Prostate gland (tissue), 2 donors: ENCODE data around the gene STRN3. TPM values are rescaled to one million over a fixed set of nuclear protein-coding genes. Genes with fewer than 3 reads are reported as not detected.

ENCODE experiments used
- DNase-seq: peaks from one replicate; pipeline ENCODE4 v3.0.0-alpha.2; 2019; ENCODE audit warnings: low spot score
- H3K27ac ChIP-seq, 2 donors: fragments of 200-600 bp; sonication (generic); 2 replicates each; pipeline ENCODE4 v1.5.1; 2017 to 2019
- H3K27me3 ChIP-seq: fragments of 200-600 bp; sonication (generic); replicated peaks from 2 replicates; pipeline ENCODE4 v1.5.1; 2019; ENCODE audit not compliant: insufficient read depth
- H3K36me3 ChIP-seq, 2 donors: fragments of 200-600 bp; sonication (generic); 1 replicate in 1 of 2; 2 replicates in 1 of 2; pipeline versions ENCODE4 v1.5.1 to v1.8.1; 2017 to 2019
- H3K4me1 ChIP-seq: fragments of 200-600 bp; sonication (generic); replicated peaks from 2 replicates; pipeline ENCODE4 v1.5.1; 2019
- H3K4me3 ChIP-seq, 2 donors: fragments of 200-600 bp; sonication (generic); 2 replicates each; pipeline ENCODE4 v1.5.1; 2017 to 2019
- H3K9me3 ChIP-seq: fragments of 200-600 bp; sonication (generic); 2 replicates; pipeline ENCODE4 v1.5.1; 2017
- POLR2A ChIP-seq: fragments of 450-650 bp; IDR thresholded peaks from one replicate; pipeline ENCODE4 v1.6.1; 2016; ENCODE audit warnings: antibody characterized with exemption, mild to moderate bottlenecking
- POLR2AphosphoS5 ChIP-seq: sonication (generic); formaldehyde crosslinking; IDR thresholded peaks from one replicate; pipeline ENCODE4 v1.6.1; 2017; ENCODE audit warnings: antibody characterized with exemption
- WGBS: methylation state at CpG from one replicate; pipeline ENCODE4 v1.1.5; 2018; 5-methylcytosine and 5-hydroxymethylcytosine counted together
- intact Hi-C: fragments of 100-400 bp; cut with DNase I; formaldehyde crosslinking; loops from one replicate; pipeline ENCODE4 v1.14.2; 2022
- total RNA-seq, 2 donors: library from RNA; depleted of rRNA; stranded (reverse); fragments of >200 nt; gene quantifications; one replicate each; pipeline ENCODE4 v1.1.0, GENCODE V29; 2016
- TF ChIP-seq, protein P1 (sequence below), 4 experiments: fragments of 200-600 bp in 2 of 4; fragments of 450-650 bp in 2 of 4; sonication (generic) in 2 of 4; IDR thresholded peaks; 1 replicate in 3 of 4; 2 replicates in 1 of 4; pipeline ENCODE4 v1.5.1; 2016 to 2019; ENCODE audit warnings: antibody characterized with exemption in 4 of 4, mild to moderate bottlenecking in 2 of 4, moderate library complexity in 2 of 4

STRN3 gene
- total RNA-seq, 2 donors from 2014 or later = 25.6 to 40.5 TPM

GRCh38 chr14:31022386-31022785, 3.8 kb downstream of the STRN3 start:
- intact Hi-C loops = no loop called here
- no peaks in the 10 kb centered on the region for H3K27me3 ChIP-seq
- no peak overlapping the region for H3K4me3 ChIP-seq
- no peaks in the 10 kb centered on the region for H3K9me3 ChIP-seq
- no peaks in the 10 kb centered on the region for H3K4me1 ChIP-seq
- H3K36me3 ChIP-seq = no peaks in the 10 kb centered on the region
- H3K27ac ChIP-seq = no peak overlapping the region
- no peak for DNase-seq
- no peak for TF ChIP-seq POLR2AphosphoS5
- no peak for TF ChIP-seq POLR2A
- TF ChIP-seq, protein P1, sequence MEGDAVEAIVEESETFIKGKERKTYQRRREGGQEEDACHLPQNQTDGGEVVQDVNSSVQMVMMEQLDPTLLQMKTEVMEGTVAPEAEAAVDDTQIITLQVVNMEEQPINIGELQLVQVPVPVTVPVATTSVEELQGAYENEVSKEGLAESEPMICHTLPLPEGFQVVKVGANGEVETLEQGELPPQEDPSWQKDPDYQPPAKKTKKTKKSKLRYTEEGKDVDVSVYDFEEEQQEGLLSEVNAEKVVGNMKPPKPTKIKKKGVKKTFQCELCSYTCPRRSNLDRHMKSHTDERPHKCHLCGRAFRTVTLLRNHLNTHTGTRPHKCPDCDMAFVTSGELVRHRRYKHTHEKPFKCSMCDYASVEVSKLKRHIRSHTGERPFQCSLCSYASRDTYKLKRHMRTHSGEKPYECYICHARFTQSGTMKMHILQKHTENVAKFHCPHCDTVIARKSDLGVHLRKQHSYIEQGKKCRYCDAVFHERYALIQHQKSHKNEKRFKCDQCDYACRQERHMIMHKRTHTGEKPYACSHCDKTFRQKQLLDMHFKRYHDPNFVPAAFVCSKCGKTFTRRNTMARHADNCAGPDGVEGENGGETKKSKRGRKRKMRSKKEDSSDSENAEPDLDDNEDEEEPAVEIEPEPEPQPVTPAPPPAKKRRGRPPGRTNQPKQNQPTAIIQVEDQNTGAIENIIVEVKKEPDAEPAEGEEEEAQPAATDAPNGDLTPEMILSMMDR (IDR thresholded peaks at IDR 0.05) = no peak
- 50% methylated on average over 2 of the region's 2 CpGs for WGBS

- Histone ChIP-seq H3K4me1 (no peaks in the 10 kb centered on the region), H3K27ac (no peak overlapping the region), H3K4me3 (no peak overlapping the region), H3K9me3 (no peaks in the 10 kb centered on the region), H3K36me3 (no peaks in the 10 kb centered on the region), H3K27me3 (no peaks in the 10 kb centered on the region)
- intact Hi-C loops = no loop called here
- 76% methylated on average over 4 of the region's 4 CpGs for WGBS
- TF ChIP-seq POLR2AphosphoS5 (no peak), POLR2A (no peak)
- TF ChIP-seq, protein P1 (IDR thresholded peaks at IDR 0.05) = no peak
- no peak for DNase-seq
These were observed 4.6 kb downstream of the STRN3 start for GRCh38 chr14:31021576-31021949.

DNA sequence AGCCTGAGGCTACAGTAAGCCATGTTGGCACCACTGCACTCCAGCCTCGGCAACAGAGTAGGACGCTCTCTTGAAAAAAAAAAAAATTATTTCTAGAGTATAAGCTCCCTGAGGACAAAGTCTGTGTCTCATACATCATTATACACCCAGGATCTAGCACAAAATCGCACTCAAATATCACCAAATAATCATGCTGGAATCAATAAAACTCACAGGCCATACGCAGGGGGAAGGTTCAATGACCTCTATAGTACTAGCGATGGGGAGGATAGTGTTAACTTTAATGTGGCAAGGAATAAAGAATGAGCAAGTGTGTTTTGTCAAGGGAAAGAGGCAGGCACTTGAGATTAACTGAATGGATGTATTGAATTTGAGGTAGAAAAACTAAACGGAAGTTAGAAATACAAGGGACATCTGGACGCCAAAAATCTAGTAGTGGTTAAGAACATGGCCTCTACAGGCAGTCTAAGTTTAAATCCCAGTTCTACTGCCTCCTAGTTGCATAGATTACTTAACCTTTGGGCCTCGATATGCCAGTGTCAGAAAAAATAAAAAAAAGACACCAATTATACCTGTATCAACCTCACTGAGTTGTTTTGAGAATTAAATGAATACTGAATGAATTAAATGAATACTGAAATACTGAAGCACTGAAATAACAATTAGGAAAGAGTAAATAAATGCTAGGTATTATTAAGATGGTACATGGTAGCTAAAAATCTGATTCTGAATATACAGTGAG, 5.2 kb downstream of the STRN3 start:
- Histone ChIP-seq H3K27me3 (no peaks in the 10 kb centered on the region), H3K36me3 (no peaks in the 10 kb centered on the region), H3K4me1 (no peaks in the 10 kb centered on the region), H3K27ac (no peak overlapping the region), H3K9me3 (no peaks in the 10 kb centered on the region), H3K4me3 (no peak overlapping the region)
- intact Hi-C loops = no loop called here
- TF ChIP-seq, protein P1 (IDR thresholded peaks at IDR 0.05) = no peak
- no peak for TF ChIP-seq POLR2A
- TF ChIP-seq POLR2AphosphoS5 = no peak
- DNase-seq = no peak
- WGBS = 88% methylated on average over 8 of the region's 8 CpGs

GRCh38 chr14:31018057-31018645, 8.0 kb downstream of the STRN3 start:
- no peak overlapping the region for H3K4me3 ChIP-seq
- no peak overlapping the region for H3K27ac ChIP-seq
- 87% methylated on average over 6 of the region's 6 CpGs for WGBS
- TF ChIP-seq POLR2A = no peak
- TF ChIP-seq, protein P1 (IDR thresholded peaks at IDR 0.05) = no peak
- no peak for TF ChIP-seq POLR2AphosphoS5
- H3K9me3 ChIP-seq = no peaks in the 10 kb centered on the region
- DNase-seq = no peak
- H3K36me3 ChIP-seq = no peaks in the 10 kb centered on the region
- no peaks in the 10 kb centered on the region for H3K4me1 ChIP-seq
- H3K27me3 ChIP-seq = no peaks in the 10 kb centered on the region
- intact Hi-C loops = no loop called here

- no peak overlapping the region for H3K27ac ChIP-seq
These were observed 12.3 kb downstream of the STRN3 start for GRCh38 chr14:31013841-31014240.

More at GRCh38 chr14:31013841-31014240, 12.3 kb downstream of the STRN3 start:
- TF ChIP-seq, protein P1 (IDR thresholded peaks at IDR 0.05) = no peak
- TF ChIP-seq POLR2A (no peak), POLR2AphosphoS5 (no peak)
- no peaks in the 10 kb centered on the region for H3K27me3 ChIP-seq
- no peaks in the 10 kb centered on the region for H3K9me3 ChIP-seq
- H3K36me3 ChIP-seq = no peaks in the 10 kb centered on the region
- 96% methylated on average over 4 of the region's 4 CpGs for WGBS
- intact Hi-C loops = no loop called here
- DNase-seq = no peak
- H3K4me1 ChIP-seq = no peaks in the 10 kb centered on the region
- no peak overlapping the region for H3K4me3 ChIP-seq
